Sigmoid colon (tissue), 7 donors: ENCODE results near the gene SCLY. TPM values are rescaled to one million over a fixed set of nuclear protein-coding genes. Genes with fewer than 3 reads are reported as not detected.

ENCODE experiments used
- DNase-seq: peaks from one replicate; pipeline ENCODE4 v3.0.0-alpha.2; 2019
- H3K27ac ChIP-seq, 4 donors: fragments of 200-600 bp; sonication (generic); one replicate each; pipeline ENCODE4 v1.5.1; 2016 to 2019; ENCODE audit warnings: mild to moderate bottlenecking in 1 of 4
- H3K27me3 ChIP-seq, 3 donors: fragments of 200-600 bp; sonication (generic); one replicate each; pipeline ENCODE4 v1.5.1; 2019; ENCODE audit warnings: mild to moderate bottlenecking in 1 of 3
- H3K36me3 ChIP-seq, 4 donors: fragments of 200-600 bp; sonication (generic); one replicate each; pipeline ENCODE4 v1.5.1; 2016 to 2019
- H3K4me1 ChIP-seq, 4 donors: fragments of 200-600 bp; sonication (generic); one replicate each; pipeline ENCODE4 v1.5.1; 2017 to 2019
- H3K4me3 ChIP-seq, 4 donors: fragments of 200-600 bp; sonication (generic); one replicate each; pipeline ENCODE4 v1.5.1; 2017 to 2019; ENCODE audit warnings: mild to moderate bottlenecking in 2 of 4, moderate library complexity in 1 of 4
- H3K9me3 ChIP-seq, 4 donors: fragments of 200-600 bp in 3 of 4; sonication (generic) in 3 of 4; one replicate each; pipeline versions ENCODE4 v1.5.1 to v1.6.1; 2013 to 2019
- EP300 ChIP-seq, 4 donors: sonication (generic); formaldehyde crosslinking; IDR thresholded peaks; one replicate each; pipeline ENCODE4 v1.6.1; 2017; ENCODE audit warnings: antibody characterized with exemption in 4 of 4
- POLR2A ChIP-seq, 2 donors: fragments of 450-650 bp; IDR thresholded peaks; one replicate each; pipeline ENCODE4 v1.6.1; 2016; ENCODE audit warnings: antibody characterized with exemption in 2 of 2, mild to moderate bottlenecking in 2 of 2, moderate library complexity in 2 of 2
- POLR2AphosphoS5 ChIP-seq, 4 donors: sonication (generic); formaldehyde crosslinking; IDR thresholded peaks; one replicate each; pipeline ENCODE4 v1.6.1; 2017; ENCODE audit warnings: antibody characterized with exemption in 4 of 4
- WGBS, 2 donors: extraction: QIAGEN DNeasy Blood & Tissue Kit; methylation state at CpG; one replicate each; pipeline ENCODE4 v1.1.7; 2013; 5-methylcytosine and 5-hydroxymethylcytosine counted together
- intact Hi-C: fragments of 100-400 bp; cut with DNase I; formaldehyde crosslinking; loops from one replicate; pipeline ENCODE4 v1.15.1; 2023
- polyA plus RNA-seq, 3 donors: library from polyadenylated mRNA; stranded (reverse); fragments of 200-250 nt; gene quantifications; one replicate each; pipeline ENCODE4 v1.2.3, GENCODE V29; 2013
- total RNA-seq, 4 donors: library from RNA; depleted of rRNA; stranded (reverse); fragments of >200 nt; gene quantifications; one replicate each; pipeline ENCODE4 v1.1.0, GENCODE V29; 2016
- TF ChIP-seq, protein P1 (sequence below), 4 experiments: fragments of 450-650 bp in 3 of 4; fragments of 200-600 bp in 1 of 4; IDR thresholded peaks; one replicate each; pipeline ENCODE4 v1.5.1; 2016 to 2019; ENCODE audit warnings: antibody characterized with exemption in 4 of 4, mild to moderate bottlenecking in 3 of 4, moderate library complexity in 2 of 4
- donor health status: healthy with polysubstance abuse.
- donor health status: Bipolar disorder and iron deficiency.
- donor health status: healthy.

The SCLY gene
- total and polyA plus RNA-seq, 7 donors = 5.4 to 19.5 (median 10.9) TPM

DNA sequence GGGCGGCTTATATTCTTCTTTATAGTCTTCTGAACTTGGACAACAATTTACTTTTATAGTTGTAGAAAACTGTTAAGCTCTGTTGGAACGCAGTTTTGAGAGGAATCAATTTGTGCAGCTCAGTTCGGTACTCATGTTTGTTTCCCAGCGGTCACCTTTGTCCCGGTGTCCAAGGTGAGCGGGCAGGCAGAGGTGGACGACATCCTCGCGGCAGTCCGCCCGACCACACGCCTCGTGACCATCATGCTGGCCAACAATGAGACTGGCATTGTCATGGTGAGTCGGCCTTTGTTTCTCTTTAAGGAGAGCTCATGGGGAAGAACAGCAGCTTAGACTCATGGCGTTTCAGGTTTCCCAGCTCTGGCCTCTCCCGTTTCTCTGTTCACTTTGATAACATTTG, 20.8 kb downstream of the SCLY start:
- WGBS, 2 donors = 97 to 98% methylated on average over 16 of the region's 16 CpGs
- intact Hi-C loops = no loop called here
- no peaks in the 10 kb centered on the region for H3K27me3 ChIP-seq
- peaks cover 0 to 42% (median 6%) of the 10 kb centered on the region in 4 donors for H3K36me3 ChIP-seq
- H3K27ac ChIP-seq = no peak overlapping the region
- H3K4me1 ChIP-seq = peaks cover 0 to 4% (median 0%) of the 10 kb centered on the region in 4 donors
- H3K4me3 ChIP-seq = no peak overlapping the region
- no peak for TF ChIP-seq POLR2A (IDR thresholded peaks at IDR 0.05)
- TF ChIP-seq POLR2AphosphoS5 (IDR thresholded peaks at IDR 0.05) = no peak
- TF ChIP-seq, protein P1, sequence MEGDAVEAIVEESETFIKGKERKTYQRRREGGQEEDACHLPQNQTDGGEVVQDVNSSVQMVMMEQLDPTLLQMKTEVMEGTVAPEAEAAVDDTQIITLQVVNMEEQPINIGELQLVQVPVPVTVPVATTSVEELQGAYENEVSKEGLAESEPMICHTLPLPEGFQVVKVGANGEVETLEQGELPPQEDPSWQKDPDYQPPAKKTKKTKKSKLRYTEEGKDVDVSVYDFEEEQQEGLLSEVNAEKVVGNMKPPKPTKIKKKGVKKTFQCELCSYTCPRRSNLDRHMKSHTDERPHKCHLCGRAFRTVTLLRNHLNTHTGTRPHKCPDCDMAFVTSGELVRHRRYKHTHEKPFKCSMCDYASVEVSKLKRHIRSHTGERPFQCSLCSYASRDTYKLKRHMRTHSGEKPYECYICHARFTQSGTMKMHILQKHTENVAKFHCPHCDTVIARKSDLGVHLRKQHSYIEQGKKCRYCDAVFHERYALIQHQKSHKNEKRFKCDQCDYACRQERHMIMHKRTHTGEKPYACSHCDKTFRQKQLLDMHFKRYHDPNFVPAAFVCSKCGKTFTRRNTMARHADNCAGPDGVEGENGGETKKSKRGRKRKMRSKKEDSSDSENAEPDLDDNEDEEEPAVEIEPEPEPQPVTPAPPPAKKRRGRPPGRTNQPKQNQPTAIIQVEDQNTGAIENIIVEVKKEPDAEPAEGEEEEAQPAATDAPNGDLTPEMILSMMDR (IDR thresholded peaks at IDR 0.05) = no peak
- no peak for TF ChIP-seq EP300 (IDR thresholded peaks at IDR 0.05)
- no peak for DNase-seq
- no peaks in the 10 kb centered on the region for H3K9me3 ChIP-seq

DNA sequence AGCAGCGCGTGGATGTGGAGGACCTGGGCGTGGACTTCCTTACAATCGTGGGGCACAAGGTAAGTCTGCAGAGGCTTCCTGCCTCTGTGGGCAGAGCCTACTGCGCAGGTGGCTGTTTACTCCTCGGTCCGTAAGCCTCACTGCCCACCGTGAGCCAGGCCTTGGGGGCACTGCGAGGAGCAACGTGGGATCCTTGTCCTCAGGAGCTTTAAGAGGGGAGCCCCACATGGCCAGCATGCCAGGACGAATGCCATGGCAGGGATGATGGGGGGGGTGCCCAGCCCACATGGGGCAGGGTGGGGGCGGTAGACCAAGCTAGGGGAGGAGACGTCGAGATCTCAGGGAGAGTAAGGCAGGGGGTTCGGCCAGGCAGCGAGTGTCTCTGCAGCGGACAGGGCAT, 21.4 kb downstream of the SCLY start:
- intact Hi-C loops = no loop called here

DNA sequence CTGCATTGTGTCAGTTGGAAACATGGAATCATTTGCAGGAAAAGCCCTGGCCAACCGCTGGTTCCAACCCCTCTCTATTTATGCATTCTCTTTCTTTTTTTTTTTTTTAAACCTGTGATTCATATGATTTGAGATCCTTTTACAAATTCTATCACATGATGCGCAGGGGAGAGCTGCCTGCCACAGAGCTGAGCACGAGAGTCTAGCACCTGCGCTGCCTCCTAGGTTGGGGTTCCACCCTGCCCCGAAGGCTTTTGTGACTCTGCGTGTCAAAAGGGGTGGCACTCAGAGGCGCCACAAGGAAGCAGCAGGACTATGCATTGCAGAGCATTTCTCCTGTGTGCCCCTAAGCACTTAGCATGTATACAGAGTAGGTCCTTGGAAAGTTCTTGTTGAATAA, 22.0 kb downstream of the SCLY start:
- intact Hi-C loops = no loop called here
- peaks cover 0 to 4% (median 0%) of the 10 kb centered on the region in 4 donors for H3K4me1 ChIP-seq
- DNase-seq = no peak
- TF ChIP-seq, protein P1 (IDR thresholded peaks at IDR 0.05) = no peak
- TF ChIP-seq EP300 (IDR thresholded peaks at IDR 0.05) (no peak), POLR2A (IDR thresholded peaks at IDR 0.05) (no peak), POLR2AphosphoS5 (IDR thresholded peaks at IDR 0.05) (no peak)
- H3K4me3 ChIP-seq = no peak overlapping the region
- H3K27ac ChIP-seq = no peak overlapping the region
- peaks cover 0 to 42% (median 5%) of the 10 kb centered on the region in 4 donors for H3K36me3 ChIP-seq
- H3K27me3 ChIP-seq = no peaks in the 10 kb centered on the region
- WGBS, 2 donors = 95 to 96% methylated on average over 7 of the region's 7 CpGs
- no peaks in the 10 kb centered on the region for H3K9me3 ChIP-seq

More for the DNA sequence above, 21.4 kb downstream of the SCLY start:
- H3K4me1 ChIP-seq = peaks cover 0 to 4% (median 0%) of the 10 kb centered on the region in 4 donors
- no peaks in the 10 kb centered on the region for H3K9me3 ChIP-seq
- H3K27me3 ChIP-seq = no peaks in the 10 kb centered on the region
- WGBS, 2 donors = 94 to 95% methylated on average over 17 of the region's 17 CpGs
- DNase-seq = no peak
- no peak for TF ChIP-seq POLR2A (IDR thresholded peaks at IDR 0.05)
- no peak for TF ChIP-seq EP300 (IDR thresholded peaks at IDR 0.05)
- TF ChIP-seq POLR2AphosphoS5 (IDR thresholded peaks at IDR 0.05) = no peak
- TF ChIP-seq, protein P1 (IDR thresholded peaks at IDR 0.05) = no peak
- H3K4me3 ChIP-seq = no peak overlapping the region
- peaks cover 0 to 42% (median 6%) of the 10 kb centered on the region in 4 donors for H3K36me3 ChIP-seq
- H3K27ac ChIP-seq = no peak overlapping the region

DNA sequence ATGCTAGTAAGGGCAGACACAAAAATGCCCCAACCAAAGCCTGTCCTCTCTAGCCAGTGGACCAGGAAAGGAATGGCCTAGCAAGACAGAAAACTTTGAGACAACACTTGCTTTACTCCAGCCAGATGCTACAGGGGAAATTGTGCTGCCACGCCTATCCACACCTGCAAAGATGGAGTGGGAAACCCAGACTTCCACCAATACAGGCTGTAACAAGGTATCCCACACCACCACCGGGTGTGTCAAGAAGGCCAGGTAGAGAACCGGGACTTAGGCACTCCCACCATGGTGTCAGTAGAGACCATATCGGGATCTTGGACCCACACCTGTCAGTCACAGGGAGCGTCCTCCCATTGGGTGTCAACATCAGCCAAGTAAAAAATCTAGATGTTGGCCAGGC, 23.1 kb downstream of the SCLY start:
- DNase-seq = no peak
- 97 to 98% methylated on average over 5 of the region's 5 CpGs for WGBS, 2 donors
- H3K27me3 ChIP-seq = no peaks in the 10 kb centered on the region
- intact Hi-C loops = no loop called here
- H3K9me3 ChIP-seq = no peaks in the 10 kb centered on the region
- H3K36me3 ChIP-seq = peaks cover 0 to 42% (median 5%) of the 10 kb centered on the region in 4 donors
- no peak overlapping the region for H3K27ac ChIP-seq
- no peak overlapping the region for H3K4me3 ChIP-seq
- peaks cover 0 to 4% (median 0%) of the 10 kb centered on the region in 4 donors for H3K4me1 ChIP-seq
- TF ChIP-seq POLR2A (IDR thresholded peaks at IDR 0.05) = no peak
- TF ChIP-seq, protein P1 (IDR thresholded peaks at IDR 0.05) = no peak
- no peak for TF ChIP-seq POLR2AphosphoS5 (IDR thresholded peaks at IDR 0.05)
- TF ChIP-seq EP300 (IDR thresholded peaks at IDR 0.05) = no peak

DNA sequence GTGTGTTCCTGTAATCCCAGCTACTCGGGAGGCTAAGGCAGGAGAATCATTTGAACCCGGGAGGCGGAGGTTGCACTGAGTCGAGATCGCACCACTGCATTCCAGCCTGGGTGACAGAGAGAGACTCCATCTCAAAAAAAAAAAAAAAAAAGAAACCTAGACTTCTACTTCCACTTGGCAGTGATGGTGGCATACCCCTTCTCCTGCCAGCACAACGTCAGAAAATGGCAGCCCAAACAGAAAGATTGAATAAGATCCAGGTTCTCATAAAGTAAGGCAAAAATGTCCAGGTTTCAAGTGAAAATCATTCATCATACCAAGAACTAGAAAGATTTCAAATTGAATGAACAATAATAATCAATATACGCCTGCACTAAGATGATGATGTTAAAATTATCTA, 24.0 kb downstream of the SCLY start:
- intact Hi-C loops = no loop called here
- no peaks in the 10 kb centered on the region for H3K9me3 ChIP-seq
- no peaks in the 10 kb centered on the region for H3K27me3 ChIP-seq
- no peak overlapping the region for H3K4me3 ChIP-seq
- WGBS, 2 donors = 94 to 95% methylated on average over 7 of the region's 7 CpGs
- H3K36me3 ChIP-seq = peaks cover 0 to 42% (median 5%) of the 10 kb centered on the region in 4 donors
- peaks cover 0 to 4% (median 0%) of the 10 kb centered on the region in 4 donors for H3K4me1 ChIP-seq
- DNase-seq = no peak
- TF ChIP-seq EP300 (IDR thresholded peaks at IDR 0.05) = no peak
- TF ChIP-seq, protein P1 (IDR thresholded peaks at IDR 0.05) = no peak
- no peak for TF ChIP-seq POLR2A (IDR thresholded peaks at IDR 0.05)
- no peak overlapping the region for H3K27ac ChIP-seq
